ENCODE results near the gene TMEM132D.

The TMEM132D gene

DNA sequence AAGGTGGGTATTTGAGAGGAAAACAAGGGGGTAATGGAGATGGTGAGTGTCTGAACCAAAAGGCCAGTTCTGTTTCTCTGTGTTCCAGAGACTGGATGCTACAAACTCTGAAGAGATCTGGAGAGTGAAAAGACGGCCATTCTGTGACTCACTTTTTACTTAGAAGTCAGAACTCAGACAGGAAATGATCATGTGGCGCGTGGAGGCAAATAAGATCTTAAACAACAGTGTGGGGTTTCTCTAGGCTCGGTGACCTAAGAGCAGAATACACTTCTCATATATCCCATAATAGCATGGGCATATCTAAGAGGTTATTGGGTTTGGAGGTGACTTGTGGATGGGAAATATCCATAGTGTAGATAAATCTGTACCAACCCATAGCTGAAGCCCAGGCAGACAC is 463.5 kb downstream of the TMEM132D start:
- no peak for DNase-seq (ENCODE audit: low read depth)

DNA sequence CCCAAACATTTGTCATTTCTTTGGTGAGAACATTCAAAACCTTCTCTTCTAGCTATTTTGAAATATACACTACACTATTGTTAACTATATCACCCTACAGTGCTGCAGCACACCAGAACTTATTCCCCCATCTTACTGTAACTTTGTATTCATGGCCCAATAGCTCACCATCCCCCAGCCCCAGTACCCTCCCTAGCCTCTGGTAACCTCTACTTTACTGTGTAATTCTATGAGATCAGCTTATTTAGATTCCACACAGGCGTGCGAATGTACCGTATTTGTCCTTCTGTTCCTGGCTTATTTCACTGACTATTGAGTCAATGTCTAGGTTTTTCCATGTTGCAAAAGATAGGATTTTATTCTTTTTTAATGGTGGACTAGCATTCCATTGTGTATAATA is 469.0 kb downstream of the TMEM132D start:
- no peak for DNase-seq (ENCODE audit: low read depth)

DNA sequence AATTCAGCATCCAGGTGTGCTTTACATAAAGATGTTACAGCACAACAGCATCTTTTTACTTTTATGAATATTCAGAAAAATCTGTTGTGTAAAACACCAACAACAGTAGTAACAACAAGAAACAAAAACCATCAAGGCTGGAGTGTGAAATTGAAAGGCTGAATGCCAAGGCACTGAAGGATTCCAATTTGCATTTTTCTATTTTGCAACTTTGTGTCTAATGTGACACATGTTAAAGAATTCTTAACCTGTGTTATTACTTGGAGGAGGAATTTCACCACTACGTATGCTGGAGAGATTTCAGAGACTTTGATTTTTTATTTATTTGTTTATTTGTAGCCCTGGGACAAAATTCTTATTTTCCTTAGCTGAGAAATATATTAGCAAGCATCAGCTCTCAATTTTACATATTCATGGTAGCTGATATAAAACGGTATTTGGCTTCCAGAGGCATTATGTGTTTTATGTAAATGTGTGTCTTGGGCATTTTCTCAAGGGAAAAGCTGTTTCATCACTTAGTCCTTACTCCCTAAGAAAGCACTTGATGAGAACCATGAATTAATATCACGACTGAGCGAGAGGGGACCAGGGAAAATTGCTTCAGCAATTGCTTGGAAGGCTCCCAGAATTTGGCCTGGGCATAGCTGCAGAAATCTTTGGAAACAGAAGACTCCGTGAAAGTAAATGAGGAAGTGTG is 475.4 kb downstream of the TMEM132D start:
- no peak for DNase-seq (ENCODE audit: low read depth)

DNA sequence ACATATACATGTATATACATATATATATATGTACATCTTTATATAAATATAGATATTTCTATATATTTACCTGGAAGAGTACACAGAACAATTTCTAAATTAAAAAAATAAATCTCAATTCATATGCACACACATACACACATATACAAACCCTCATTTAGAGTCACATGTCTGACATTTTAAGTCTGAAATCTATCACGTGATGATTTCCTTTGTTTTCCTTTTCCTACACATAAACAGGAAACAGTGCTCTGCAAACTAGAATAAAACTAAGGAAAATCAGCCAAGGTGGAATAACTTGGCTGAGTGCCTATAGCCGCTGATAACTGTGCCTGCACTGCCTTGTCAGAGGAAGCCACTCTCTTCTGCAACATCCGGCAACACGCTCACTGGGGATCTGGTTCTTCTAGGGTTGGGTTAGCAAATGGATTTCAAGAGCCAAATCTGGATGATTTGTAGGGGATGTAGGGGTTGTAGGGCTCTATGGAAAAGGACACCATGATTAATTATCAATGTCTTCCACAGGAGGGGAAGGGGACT is 480.7 kb downstream of the TMEM132D start:
- no peak for DNase-seq (ENCODE audit: low read depth)

DNA sequence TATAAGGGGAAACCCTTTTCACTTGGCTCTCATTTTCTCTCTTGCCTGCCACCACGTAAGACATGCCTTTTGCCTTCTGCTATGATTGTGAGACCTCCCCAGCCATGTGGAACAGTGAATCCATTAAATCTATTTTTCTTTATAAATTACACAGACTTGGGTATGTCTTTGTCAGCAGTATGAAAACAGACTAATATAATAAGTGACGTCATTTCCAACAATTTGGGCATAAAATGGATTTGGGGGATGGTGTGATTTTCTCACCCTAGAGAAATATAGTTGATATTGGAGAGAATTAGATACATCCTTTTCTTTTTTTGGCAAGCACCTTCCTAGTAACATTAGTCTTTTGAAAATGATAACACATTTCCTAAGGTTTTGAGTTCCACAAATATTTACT is 490.5 kb downstream of the TMEM132D start:
- DNase-seq (ENCODE audit: low read depth) = no peak

DNA sequence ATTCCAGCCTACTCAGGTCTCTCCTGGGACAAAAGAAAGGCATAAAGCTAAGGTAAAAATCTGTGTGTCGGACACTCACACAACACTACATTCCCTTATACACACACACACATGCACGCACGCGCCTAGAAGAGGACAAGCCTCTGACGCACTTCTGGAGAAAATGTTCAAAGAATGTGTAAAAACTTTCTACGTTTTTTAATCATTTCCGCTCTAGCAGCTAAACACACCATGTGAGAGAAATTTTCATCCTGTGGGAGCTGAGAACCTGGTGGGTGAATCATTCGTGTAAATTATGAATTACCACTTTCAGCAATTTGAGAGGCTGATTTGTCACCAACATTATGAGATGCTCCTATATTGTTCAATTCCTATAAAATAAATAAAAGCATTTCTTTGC is 494.5 kb downstream of the TMEM132D start:
- DNase-seq (ENCODE audit: low read depth) = no peak

DNA sequence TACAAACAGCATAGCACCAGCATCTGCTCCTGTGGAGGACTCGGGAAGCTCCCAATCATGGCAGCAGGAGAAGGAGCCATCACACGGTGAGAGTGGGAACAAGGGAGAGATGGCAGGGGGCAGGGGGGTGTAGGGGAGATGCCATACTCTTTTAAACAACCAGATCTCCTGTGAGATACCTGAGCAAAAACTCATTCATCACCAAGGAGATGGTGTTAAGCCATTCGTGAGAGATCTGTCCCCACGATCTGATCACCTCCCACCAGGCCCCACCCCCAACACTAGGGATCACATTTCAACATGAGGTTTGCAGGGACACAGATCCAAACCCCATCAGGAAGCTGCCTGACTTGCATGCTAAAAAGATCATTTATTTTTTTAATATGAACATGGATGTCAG is 499.3 kb downstream of the TMEM132D start:
- DNase-seq (ENCODE audit: low read depth) = no peak

DNA sequence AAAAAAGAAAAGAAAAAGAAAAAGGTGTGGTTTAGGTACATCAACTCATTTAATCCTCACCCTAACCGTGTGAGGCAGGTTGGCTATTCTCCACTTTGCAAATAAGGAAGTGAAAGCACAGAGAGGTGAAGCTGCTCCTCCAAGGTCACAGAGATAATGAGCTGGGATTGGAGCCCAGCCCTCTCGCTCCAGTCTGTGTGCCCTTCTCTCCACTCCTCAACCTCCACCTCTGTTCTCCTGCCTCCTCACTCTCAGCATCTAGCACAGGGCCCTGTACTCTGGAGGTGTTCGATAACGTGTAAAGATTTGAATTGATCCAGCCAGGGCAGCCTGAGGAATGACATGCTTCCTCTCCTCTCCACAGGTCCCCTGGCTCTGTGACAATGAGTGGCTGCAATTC is 502.3 kb downstream of the TMEM132D start:
- no peak for DNase-seq (ENCODE audit: low read depth)

DNA sequence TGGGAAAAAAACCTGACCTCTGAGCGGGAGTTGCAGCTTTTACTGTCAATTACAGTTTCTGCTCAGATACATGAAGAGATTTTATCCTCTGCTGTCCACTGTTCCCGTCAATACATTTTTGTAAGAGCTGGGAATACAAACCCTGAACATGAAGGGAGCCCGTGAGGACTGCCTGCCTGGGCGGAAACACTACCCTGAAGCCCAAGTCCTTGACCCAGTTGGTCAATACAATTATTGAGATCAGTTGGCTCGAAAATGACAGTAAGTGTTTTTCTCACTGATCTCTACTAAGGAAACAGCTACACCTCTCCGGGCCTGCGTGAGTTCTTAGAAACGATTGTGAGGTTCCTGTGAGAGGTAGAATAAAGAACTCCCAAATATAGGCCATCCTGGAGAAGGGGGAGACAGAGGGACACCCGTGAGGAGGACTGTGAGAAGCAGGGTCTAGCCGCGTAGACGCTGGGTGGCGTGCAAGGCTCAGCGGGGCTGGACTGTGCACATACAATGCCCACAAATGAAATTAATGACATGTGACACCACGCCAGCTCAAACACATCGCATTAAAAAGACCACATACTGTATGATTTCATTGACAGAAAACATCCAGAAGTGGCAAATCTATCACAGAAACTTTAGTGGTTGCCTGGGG is 509.5 kb downstream of the TMEM132D start:
- no peak for DNase-seq (ENCODE audit: low read depth)

DNA sequence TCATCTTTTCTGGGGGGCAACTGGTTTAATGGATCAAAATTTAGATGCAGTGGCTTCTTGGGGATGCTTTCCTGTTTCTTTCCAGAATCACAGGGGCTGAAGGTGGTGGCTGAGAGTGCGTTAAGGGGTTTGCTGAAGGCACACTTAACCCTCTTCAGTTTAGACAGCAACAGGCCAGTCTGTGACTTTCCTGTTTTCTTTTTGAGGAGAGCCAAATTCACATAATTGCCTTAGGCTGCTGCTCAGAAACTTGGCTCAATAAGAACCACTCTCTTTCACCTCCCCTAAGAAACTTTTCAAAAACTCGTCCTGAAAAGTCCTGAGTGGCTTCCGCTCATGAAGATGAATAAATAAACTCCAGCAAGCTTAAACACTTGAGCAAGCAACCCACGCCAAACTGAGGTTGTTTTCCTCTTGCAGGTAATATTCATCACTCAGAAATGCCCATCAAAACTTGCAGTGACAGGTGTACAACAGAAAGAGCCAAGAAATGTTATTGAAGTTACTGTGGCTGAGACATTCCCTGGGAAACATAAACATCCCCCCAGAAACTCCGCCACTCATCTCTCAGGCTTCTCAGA is 510.4 kb downstream of the TMEM132D start:
- no peak for DNase-seq (ENCODE audit: low read depth)

DNA sequence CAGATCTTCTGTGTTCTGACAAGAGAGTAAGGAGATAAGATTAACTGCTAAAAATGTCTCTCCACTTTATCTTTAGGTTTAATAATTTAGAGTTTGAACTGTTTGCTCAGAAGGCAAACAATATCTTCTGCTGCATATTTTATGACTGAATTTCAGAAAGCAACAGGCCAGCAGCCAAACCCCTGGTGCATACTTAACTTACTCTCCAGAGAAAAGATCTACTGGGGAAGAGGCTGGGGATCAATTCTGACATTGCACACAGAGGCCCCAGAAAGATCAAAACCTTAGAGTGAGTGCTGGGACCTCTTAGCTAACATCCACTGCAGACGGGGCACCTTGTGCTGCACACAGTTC is 518.2 kb downstream of the TMEM132D start:
- no peak for DNase-seq (ENCODE audit: low read depth)

DNA sequence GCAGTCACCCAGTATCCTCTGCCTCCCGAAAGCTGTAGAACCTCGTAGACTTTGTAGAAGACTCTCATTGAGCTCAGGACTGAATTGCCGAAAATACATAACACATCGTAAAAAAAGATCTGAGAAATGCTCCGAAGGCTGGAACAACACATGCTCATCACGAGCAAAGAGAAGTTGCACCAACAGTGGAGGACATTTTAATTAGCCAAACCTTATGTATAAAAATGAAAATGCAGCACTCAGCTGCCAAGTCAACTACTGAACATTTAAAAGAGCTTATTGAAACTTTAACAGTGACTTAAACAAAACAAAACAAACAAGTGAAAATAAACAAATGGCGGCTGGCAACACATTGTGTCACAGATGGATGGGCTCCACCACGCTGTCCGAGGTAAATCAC is 519.9 kb downstream of the TMEM132D start:
- no peak for DNase-seq (ENCODE audit: low read depth)

DNA sequence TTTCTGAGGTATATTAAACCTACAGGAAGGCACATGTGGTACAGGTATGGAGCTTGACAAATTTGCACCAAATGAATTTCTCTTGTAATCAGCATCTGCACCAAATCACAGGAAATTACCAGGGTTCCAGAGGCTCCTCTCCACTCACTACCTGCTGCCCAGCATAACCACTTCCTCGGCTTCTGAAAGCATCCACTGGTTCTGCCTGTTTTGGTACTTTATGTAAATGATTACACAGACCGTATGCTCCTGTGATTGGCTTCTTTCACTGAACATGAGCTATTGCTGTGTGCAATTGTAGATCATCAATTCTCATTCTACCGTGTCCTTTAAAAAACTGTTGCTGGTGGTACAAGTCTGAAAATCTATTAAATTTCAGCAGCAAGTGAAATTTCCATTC is 522.1 kb downstream of the TMEM132D start:
- no peak for DNase-seq (ENCODE audit: low read depth)

DNA sequence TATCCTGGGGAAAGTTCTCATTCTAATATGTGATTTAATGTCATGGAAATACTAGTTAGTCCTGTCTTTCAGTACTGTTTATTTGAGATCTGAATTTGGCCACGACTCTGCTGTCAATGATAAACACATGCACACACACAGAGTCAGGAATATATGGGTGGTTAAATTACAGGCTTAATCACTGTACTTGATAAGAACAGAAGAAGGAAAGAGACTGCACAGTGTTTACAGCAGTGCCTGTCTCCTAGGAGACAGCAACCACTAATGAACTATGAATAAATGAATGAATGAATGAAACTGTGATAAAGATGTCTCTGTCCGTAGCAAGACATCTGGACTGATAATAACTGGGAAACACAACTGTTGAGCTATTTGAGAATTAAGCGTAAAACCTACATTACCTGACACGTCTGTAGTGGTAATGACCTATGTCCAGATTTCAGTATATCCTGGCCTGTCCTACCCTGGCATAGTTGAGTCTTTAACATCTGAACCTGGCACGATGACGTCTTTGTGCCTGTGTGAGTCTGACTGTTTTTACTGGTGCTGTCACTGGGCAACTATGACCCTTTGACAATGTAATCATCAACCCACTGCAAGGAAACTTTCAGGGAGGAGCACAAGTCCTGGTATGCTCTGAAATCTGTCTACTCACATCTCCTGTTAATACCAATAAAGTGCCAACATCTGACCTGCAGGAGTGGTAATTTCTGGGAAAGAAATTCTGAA is 524.6 kb downstream of the TMEM132D start:
- no peak for DNase-seq (ENCODE audit: low read depth)

DNA sequence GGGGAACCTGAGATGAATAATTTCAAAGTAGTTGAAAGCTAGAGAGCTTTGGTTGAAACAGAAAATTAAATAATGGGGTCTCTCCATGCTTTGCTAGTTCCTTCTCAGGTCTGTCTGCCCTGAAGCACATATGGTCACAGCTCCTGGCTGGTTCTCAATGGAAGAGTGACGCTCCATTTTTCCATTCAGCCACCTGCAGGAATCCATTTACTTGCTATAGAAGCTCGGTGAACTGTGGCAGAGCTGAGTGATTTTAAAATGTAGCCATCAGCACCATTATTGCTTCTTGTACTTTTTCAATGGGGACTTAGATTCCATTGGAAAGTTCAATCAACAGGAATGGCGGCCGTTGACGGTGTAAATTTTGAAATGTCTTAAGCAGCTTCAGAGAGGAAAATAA is 525.3 kb downstream of the TMEM132D start:
- DNase-seq (ENCODE audit: low read depth) = no peak

DNA sequence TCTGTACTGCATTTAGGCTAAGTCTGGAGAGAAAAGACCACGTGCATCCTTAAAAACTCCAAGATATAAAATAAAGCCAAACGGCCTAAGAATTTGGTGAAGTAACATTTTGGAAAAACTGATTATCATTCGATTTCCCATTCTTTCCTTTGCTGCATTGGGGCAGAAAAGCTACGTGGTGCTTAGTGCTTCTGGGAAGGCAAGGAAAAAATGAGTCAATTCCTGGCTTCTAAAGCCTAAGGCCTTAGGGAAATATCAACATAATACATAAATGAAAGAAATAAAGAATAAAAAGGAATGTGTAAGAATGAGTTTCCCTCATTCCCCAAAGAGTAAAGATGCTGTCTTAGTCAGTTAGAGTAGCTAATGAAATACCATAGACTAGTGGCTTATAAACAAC is 530.1 kb downstream of the TMEM132D start:
- DNase-seq (ENCODE audit: low read depth) = no peak

DNA sequence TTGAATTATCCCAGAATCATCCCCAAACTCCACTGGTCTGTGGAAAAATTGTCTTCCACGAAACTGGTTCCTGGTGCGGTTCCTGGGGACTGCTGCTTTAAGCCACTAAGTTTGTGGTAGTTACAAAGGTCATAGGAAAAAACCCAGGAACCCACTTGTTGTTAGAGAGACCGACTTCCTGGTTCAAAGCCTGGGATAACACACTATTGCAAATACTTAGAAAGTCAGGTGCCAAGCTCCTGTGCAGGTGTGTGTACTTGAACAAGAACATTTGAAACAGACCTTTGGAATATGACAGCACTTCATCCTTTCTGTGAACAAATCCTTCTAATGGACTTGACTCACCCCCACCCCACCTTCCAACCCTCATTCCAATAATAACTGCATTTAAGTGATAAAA is 530.9 kb downstream of the TMEM132D start:
- DNase-seq (ENCODE audit: low read depth) = no peak

DNA sequence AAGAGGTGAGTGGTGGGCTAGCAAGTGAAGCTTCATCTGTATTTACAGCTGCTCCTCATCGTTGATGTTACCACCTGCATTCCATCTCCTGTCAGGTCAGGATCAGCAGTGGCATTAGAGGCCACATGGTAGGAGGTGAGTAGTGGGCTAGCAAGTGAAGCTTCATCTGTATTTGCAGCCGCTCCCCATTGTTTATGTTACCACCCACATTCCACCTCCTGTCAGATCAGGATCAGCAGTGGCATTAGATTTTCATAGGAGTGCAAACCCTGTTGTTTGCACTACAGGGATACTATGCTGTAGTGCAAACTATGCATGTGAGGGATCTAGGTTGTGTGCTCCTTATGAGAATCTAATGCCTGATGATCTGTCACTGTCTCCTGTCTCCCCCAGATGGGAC is 531.5 kb downstream of the TMEM132D start:
- no peak for DNase-seq (ENCODE audit: low read depth)

DNA sequence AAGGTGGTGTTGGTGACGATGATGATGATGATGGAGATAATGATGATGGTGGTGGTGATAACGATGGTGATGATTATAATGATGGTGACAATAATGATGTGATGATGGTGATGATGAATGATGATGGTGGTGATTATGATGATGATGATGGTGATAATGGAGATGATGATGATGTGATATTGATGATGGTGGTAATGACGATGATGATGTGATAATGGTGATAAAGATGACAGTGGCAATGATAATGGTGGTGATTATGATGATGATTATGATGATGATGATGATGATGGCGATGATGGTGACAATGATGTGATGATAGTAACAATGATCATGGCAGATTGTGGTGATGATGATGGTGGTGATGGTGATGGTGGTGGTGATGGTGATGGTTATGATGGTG is 532.6 kb downstream of the TMEM132D start:
- no peak for DNase-seq (ENCODE audit: low read depth)

DNA sequence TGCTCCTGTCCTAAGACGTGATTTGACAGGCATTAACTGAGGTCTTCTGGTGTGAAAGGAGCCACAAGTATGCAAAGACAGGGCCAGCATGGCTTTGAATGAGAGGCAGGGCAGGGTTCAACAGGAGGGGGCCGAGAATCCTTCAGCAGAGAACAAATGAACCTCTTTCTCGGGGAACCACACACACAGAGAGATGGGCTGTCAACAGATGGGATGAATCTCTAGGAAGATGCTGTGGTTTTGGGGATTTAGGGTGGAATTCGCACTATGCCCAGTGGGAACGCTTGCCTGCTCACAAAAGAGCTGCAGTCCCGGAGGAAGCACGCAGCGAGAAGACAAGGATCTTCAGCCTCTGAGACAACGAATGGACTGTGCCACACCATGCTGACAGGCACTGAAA is 537.2 kb downstream of the TMEM132D start:
- DNase-seq (ENCODE audit: low read depth) = no peak

DNA sequence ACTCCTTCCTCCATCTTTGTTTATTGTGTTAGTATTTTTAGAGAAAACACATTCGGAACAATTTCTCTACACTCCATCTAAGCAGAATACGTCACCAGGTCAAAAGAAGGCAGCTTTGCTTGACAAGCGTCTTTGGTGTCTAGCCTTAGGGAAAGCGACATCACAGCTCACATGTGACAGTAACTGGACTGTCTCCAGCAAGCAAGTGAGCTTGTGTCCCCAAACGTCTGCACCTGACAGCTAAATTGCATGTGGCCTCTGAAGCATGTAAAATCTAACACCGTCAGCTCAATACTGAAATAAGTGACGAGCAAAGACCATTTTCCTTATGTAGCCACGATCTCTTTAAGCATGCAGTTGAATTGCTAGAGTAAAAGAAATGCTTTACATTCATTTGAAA is 540.8 kb downstream of the TMEM132D start:
- DNase-seq (ENCODE audit: low read depth) = no peak

DNA sequence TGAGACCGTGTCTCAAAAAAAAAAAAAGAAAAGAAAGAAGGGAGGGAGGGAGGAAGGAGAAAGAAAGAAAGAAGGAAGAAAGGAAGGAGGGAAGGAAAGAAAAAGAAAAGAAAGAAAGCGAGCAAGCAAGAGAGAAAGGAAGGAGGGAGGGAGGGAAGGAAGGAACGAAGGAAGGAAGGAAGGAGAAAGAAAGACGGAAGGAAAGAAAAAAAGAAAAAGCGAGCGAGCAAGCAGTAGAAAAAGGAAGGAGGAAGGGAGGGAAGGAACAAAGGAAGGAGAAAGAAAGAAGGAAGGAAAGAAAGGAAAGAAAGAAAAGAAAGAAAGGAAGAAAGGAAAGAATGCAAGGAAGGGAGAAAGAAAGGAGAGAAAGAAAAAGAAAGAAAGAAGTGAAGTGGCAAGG is 546.6 kb downstream of the TMEM132D start:
- no peak for DNase-seq (ENCODE audit: low read depth)

DNA sequence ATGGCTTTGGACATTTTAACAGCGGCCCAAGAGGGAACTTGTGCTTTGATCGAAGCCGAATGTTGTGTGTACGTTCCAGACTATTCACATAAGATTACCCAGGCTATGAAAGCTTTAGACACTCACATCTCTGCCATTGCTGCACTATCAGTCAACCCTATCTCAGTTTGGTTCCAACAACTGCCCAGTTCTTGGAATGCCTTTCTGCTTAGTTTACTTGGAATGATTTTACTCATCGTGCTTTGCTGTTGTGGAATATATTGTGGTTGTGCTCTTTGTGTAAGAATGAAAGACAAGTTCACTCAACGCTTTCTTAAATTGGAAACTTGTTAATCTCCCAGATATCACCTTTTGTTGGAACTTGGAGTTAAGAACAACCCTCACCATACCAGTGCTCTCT is 552.3 kb downstream of the TMEM132D start:
- DNase-seq (ENCODE audit: low read depth) = no peak

All from activated gamma-delta T cell treated with anti-CD3 and anti-CD28 coated beads, Interleukin-2, amount 50 U/mL, for 16 hours (primary cell).